ENCODE results near the gene CFAP119.
A peak's percentile ranks its signal among the peaks of the same experiment; 100 is the strongest.

The CFAP119 gene

DNA sequence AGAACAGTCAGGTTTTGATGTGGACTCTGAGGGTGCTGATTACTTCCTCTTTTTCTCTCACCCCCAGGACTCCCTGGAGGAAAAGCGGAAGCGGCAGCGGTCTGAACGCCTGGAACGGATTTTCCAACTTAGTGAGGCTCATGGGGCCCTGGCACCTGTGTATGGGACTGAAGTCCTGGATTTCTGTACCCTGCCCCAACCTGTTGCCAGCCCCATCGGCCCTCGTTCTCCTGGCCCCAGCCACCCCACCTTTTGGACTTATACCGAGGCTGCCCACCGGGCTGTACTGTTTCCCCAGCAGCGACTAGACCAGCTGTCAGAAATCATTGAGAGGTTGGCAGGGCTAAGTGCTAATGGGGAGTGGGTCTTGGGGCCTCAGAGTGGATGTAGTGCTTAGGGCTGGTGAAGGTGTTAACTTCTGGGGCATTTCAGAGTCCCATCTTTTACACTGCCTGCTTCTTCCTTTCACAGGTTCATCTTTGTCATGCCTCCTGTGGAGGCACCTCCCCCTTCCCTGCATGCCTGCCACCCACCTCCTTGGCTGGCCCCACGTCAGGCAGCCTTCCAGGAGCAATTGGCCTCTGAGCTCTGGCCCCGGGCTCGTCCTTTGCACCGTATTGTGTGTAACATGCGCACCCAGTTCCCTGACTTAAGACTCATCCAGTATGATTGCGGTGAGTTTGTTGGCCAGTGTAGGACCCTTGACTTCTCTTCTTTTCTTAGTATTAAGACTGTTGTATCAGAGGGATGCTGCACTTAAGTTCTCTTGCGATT is 32.8 kb downstream of the CFAP119 start:
- Histone ChIP-seq H3K9me3 (ENCODE audit: control insufficient read depth, low read length) (no peaks in the 10 kb centered on the region), H3K4me3 (ENCODE audit: low read length) (no peak overlapping the region), H3K27me3 (replicated peaks; ENCODE audit: control insufficient read depth, insufficient read depth, low read length) (no peaks in the 10 kb centered on the region), H3K9ac (ENCODE audit: low read length) (no peak overlapping the region), H3K4me1 (ENCODE audit: control insufficient read depth, insufficient read depth, low read length) (no peaks in the 10 kb centered on the region), H3K36me3 (ENCODE audit: control insufficient read depth, insufficient read depth, low read length, severe bottlenecking) (peaks cover 98% of the 10 kb centered on the region)
- DNase-seq (ENCODE audit: low read depth), result no peak

DNA sequence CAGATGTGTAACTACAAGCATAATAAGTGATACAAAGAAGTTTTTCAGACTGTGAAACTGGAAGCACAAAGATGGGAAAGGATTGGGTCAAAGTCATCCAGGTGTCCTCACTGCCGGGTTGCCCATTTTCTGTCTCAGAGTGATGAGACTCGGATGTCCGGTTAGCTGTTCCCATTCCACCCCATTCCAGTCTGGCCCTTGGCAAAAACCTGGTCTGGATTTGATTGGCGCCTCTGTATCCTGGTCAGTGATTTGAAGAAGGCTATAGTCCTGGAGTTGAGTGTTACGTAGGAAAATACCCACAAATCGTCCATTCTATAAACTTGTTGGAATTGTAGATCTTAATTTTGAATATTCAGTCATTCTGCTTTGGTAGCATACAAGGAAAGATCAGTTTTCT is 33.5 kb downstream of the CFAP119 start:
- Histone ChIP-seq H3K27me3 (replicated peaks; ENCODE audit: control insufficient read depth, insufficient read depth, low read length) (no peaks in the 10 kb centered on the region), H3K4me3 (ENCODE audit: low read length) (no peak overlapping the region), H3K9ac (ENCODE audit: low read length) (no peak overlapping the region), H3K36me3 (ENCODE audit: control insufficient read depth, insufficient read depth, low read length, severe bottlenecking) (peaks cover 98% of the 10 kb centered on the region), H3K4me1 (ENCODE audit: control insufficient read depth, insufficient read depth, low read length) (no peaks in the 10 kb centered on the region), H3K9me3 (ENCODE audit: control insufficient read depth, low read length) (no peaks in the 10 kb centered on the region)
- DNase-seq (ENCODE audit: low read depth), result no peak

GRCh38 chr16:30725418-30725792 is 36.5 kb downstream of the CFAP119 start:
- Histone ChIP-seq H3K9ac (ENCODE audit: low read length) (no peak overlapping the region), H3K27me3 (replicated peaks; ENCODE audit: control insufficient read depth, insufficient read depth, low read length) (no peaks in the 10 kb centered on the region), H3K4me3 (ENCODE audit: low read length) (no peak overlapping the region), H3K4me1 (ENCODE audit: control insufficient read depth, insufficient read depth, low read length) (peaks cover 24% of the 10 kb centered on the region), H3K36me3 (ENCODE audit: control insufficient read depth, insufficient read depth, low read length, severe bottlenecking) (peaks cover 97% of the 10 kb centered on the region), H3K9me3 (ENCODE audit: control insufficient read depth, low read length) (no peaks in the 10 kb centered on the region)
- no peak for DNase-seq (ENCODE audit: low read depth)

- no peaks in the 10 kb centered on the region for H3K27me3 ChIP-seq (replicated peaks; ENCODE audit: control insufficient read depth, insufficient read depth, low read length)
- H3K9me3 ChIP-seq (ENCODE audit: control insufficient read depth, low read length), result no peaks in the 10 kb centered on the region
- peaks cover 97% of the 10 kb centered on the region for H3K36me3 ChIP-seq (ENCODE audit: control insufficient read depth, insufficient read depth, low read length, severe bottlenecking)
- DNase-seq (ENCODE audit: low read depth), result no peak
- peaks cover 24% of the 10 kb centered on the region for H3K4me1 ChIP-seq (ENCODE audit: control insufficient read depth, insufficient read depth, low read length)
- no peak overlapping the region for H3K4me3 ChIP-seq (ENCODE audit: low read length)
- H3K9ac ChIP-seq (ENCODE audit: low read length), result no peak overlapping the region
Observed at GRCh38 chr16:30724641-30725417, 37.0 kb downstream of the CFAP119 start.

GRCh38 chr16:30723725-30724355 is 38.0 kb downstream of the CFAP119 start:
- H3K4me1 ChIP-seq (ENCODE audit: control insufficient read depth, insufficient read depth, low read length), result peaks cover 24% of the 10 kb centered on the region
- H3K27me3 ChIP-seq (replicated peaks; ENCODE audit: control insufficient read depth, insufficient read depth, low read length), result no peaks in the 10 kb centered on the region
- no peak overlapping the region for H3K4me3 ChIP-seq (ENCODE audit: low read length)
- H3K9me3 ChIP-seq (ENCODE audit: control insufficient read depth, low read length), result no peaks in the 10 kb centered on the region
- H3K36me3 ChIP-seq (ENCODE audit: control insufficient read depth, insufficient read depth, low read length, severe bottlenecking), result peaks cover 93% of the 10 kb centered on the region
- no peak for DNase-seq (ENCODE audit: low read depth)
- H3K9ac ChIP-seq (ENCODE audit: low read length), result no peak overlapping the region

DNA sequence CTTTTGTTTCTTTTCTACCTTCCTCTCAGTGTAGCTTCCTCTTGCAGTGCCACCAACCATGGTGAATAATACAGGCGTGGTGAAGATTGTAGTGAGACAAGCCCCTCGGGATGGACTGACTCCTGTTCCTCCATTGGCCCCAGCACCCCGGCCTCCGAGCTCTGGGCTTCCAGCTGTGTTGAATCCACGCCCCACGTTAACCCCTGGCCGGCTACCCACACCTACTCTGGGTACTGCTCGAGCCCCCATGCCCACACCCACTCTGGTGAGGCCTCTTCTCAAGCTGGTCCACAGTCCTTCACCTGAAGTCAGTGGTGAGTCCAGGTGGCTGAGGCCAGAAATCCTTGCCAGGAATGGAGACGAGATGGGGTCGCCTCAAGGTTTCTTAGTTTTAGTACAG is 38.9 kb downstream of the CFAP119 start:
- Histone ChIP-seq H3K4me3 (ENCODE audit: low read length) (no peak overlapping the region), H3K9ac (ENCODE audit: low read length) (peak overlapping the region; percentile 70), H3K36me3 (ENCODE audit: control insufficient read depth, insufficient read depth, low read length, severe bottlenecking) (peaks cover 91% of the 10 kb centered on the region), H3K27me3 (replicated peaks; ENCODE audit: control insufficient read depth, insufficient read depth, low read length) (no peaks in the 10 kb centered on the region), H3K9me3 (ENCODE audit: control insufficient read depth, low read length) (no peaks in the 10 kb centered on the region), H3K4me1 (ENCODE audit: control insufficient read depth, insufficient read depth, low read length) (peaks cover 24% of the 10 kb centered on the region)
- DNase-seq (ENCODE audit: low read depth), result no peak

- Histone ChIP-seq H3K9me3 (ENCODE audit: control insufficient read depth, low read length) (no peaks in the 10 kb centered on the region), H3K4me1 (ENCODE audit: control insufficient read depth, insufficient read depth, low read length) (peaks cover 24% of the 10 kb centered on the region), H3K9ac (ENCODE audit: low read length) (peak overlapping the region; percentile 70), H3K36me3 (ENCODE audit: control insufficient read depth, insufficient read depth, low read length, severe bottlenecking) (peaks cover 91% of the 10 kb centered on the region), H3K27me3 (replicated peaks; ENCODE audit: control insufficient read depth, insufficient read depth, low read length) (no peaks in the 10 kb centered on the region), H3K4me3 (ENCODE audit: low read length) (no peak overlapping the region)
- no peak for DNase-seq (ENCODE audit: low read depth)
Observed at GRCh38 chr16:30722443-30722842, 39.4 kb downstream of the CFAP119 start.

DNA sequence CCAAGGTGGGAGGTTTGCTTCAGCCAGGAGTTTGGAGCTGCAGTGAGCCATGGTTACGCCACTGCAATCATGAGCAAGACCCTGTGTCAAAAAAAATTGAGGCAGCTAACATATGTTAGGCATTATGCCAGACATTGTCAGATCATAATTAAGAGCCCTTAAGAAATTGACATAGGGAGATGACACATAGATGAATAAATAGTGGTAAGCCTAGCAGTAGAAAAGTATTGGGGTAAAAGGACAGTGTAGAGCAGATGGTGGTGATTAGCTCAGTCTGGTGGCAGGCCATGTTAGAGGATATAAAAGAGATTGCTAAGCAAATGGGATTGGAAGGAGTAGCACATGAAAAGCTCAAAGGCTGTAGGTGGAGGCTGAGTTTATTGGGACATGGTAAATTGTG is 40.3 kb downstream of the CFAP119 start:
- H3K4me3 ChIP-seq (ENCODE audit: low read length), result peak overlapping the region; percentile 31
- H3K9me3 ChIP-seq (ENCODE audit: control insufficient read depth, low read length), result no peaks in the 10 kb centered on the region
- H3K36me3 ChIP-seq (ENCODE audit: control insufficient read depth, insufficient read depth, low read length, severe bottlenecking), result peaks cover 92% of the 10 kb centered on the region
- no peak for DNase-seq (ENCODE audit: low read depth)
- peaks cover 24% of the 10 kb centered on the region for H3K4me1 ChIP-seq (ENCODE audit: control insufficient read depth, insufficient read depth, low read length)
- H3K27me3 ChIP-seq (replicated peaks; ENCODE audit: control insufficient read depth, insufficient read depth, low read length), result no peaks in the 10 kb centered on the region
- peak overlapping the region; percentile 70 for H3K9ac ChIP-seq (ENCODE audit: low read length)

GRCh38 chr16:30721167-30721566 is 40.7 kb downstream of the CFAP119 start:
- Histone ChIP-seq H3K9me3 (ENCODE audit: control insufficient read depth, low read length) (no peaks in the 10 kb centered on the region), H3K4me3 (ENCODE audit: low read length) (no peak overlapping the region), H3K36me3 (ENCODE audit: control insufficient read depth, insufficient read depth, low read length, severe bottlenecking) (peaks cover 92% of the 10 kb centered on the region), H3K9ac (ENCODE audit: low read length) (peak overlapping the region; percentile 65), H3K27me3 (replicated peaks; ENCODE audit: control insufficient read depth, insufficient read depth, low read length) (no peaks in the 10 kb centered on the region), H3K4me1 (ENCODE audit: control insufficient read depth, insufficient read depth, low read length) (peaks cover 24% of the 10 kb centered on the region)
- DNase-seq (ENCODE audit: low read depth), result no peak

DNA sequence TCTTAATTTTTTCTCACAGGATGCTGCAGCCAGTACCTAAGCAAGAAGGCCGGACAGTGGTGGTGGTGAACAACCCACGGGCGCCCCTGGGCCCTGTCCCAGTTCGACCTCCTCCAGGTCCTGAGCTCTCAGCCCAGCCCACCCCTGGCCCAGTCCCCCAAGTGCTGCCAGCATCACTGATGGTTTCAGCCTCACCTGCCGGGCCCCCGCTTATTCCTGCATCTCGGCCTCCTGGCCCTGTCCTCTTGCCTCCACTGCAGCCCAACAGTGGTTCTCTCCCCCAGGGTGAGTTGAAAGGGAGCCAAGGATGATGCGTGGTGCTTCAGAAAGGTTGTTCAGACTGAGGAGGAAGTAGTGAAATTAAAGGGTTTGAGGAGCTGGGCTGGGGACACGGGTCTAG is 41.2 kb downstream of the CFAP119 start:
- DNase-seq (ENCODE audit: low read depth), result no peak
- H3K9ac ChIP-seq (ENCODE audit: low read length), result peak overlapping the region; percentile 65
- H3K9me3 ChIP-seq (ENCODE audit: control insufficient read depth, low read length), result no peaks in the 10 kb centered on the region
- H3K36me3 ChIP-seq (ENCODE audit: control insufficient read depth, insufficient read depth, low read length, severe bottlenecking), result peaks cover 92% of the 10 kb centered on the region
- H3K27me3 ChIP-seq (replicated peaks; ENCODE audit: control insufficient read depth, insufficient read depth, low read length), result no peaks in the 10 kb centered on the region
- H3K4me3 ChIP-seq (ENCODE audit: low read length), result no peak overlapping the region
- peaks cover 28% of the 10 kb centered on the region for H3K4me1 ChIP-seq (ENCODE audit: control insufficient read depth, insufficient read depth, low read length)

- Histone ChIP-seq H3K4me3 (ENCODE audit: low read length) (no peak overlapping the region), H3K4me1 (ENCODE audit: control insufficient read depth, insufficient read depth, low read length) (peaks cover 31% of the 10 kb centered on the region), H3K9ac (ENCODE audit: low read length) (no peak overlapping the region), H3K9me3 (ENCODE audit: control insufficient read depth, low read length) (no peaks in the 10 kb centered on the region), H3K36me3 (ENCODE audit: control insufficient read depth, insufficient read depth, low read length, severe bottlenecking) (peaks cover 91% of the 10 kb centered on the region), H3K27me3 (replicated peaks; ENCODE audit: control insufficient read depth, insufficient read depth, low read length) (no peaks in the 10 kb centered on the region)
- no peak for DNase-seq (ENCODE audit: low read depth)
Observed at GRCh38 chr16:30720086-30720485, 41.8 kb downstream of the CFAP119 start.

Data from adipocyte (in vitro differentiated cells).